ENCODE results near the gene TMEM134.
"Not testable (repeated sequence)": the region's sequence is repeated elsewhere in the genome, so short reads cannot be mapped to it uniquely, and the experiment has no call there.

Gene TMEM134

GRCh38 chr11:67468759-67469507, at the start of gene TMEM134:
TMEM134 (minus strand) TSS chr11:67469251; CDS start chr11:67469192, 59 bp downstream.
- DNase-seq, result peak; percentile 93

- no peak for DNase-seq
These were observed 48.9 kb upstream of the TMEM134 start for GRCh38 chr11:67517784-67518552.

GRCh38 chr11:67516806-67517205, 47.8 kb upstream of the TMEM134 start:
- no peak for DNase-seq

GRCh38 chr11:67514116-67514515, 45.1 kb upstream of the TMEM134 start:
- DNase-seq, result no peak

GRCh38 chr11:67511558-67511957, 42.5 kb upstream of the TMEM134 start:
- not testable (repeated sequence) for DNase-seq

- DNase-seq, result no peak
These were observed 40.9 kb upstream of the TMEM134 start for GRCh38 chr11:67510023-67510345.

- peak; percentile 99 for DNase-seq
These were observed 39.6 kb upstream of the TMEM134 start for GRCh38 chr11:67508486-67509121.

- DNase-seq, result peak; percentile 99
These were observed 38.9 kb upstream of the TMEM134 start, which contains the start of gene CDK2AP2 for GRCh38 chr11:67507864-67508485. CDK2AP2 (minus strand) TSS chr11:67508162; CDS start chr11:67508082, 80 bp downstream.

GRCh38 chr11:67507242-67507863, 38.3 kb upstream of the TMEM134 start:
- DNase-seq, result no peak

GRCh38 chr11:67506426-67507051, 37.5 kb upstream of the TMEM134 start:
- DNase-seq, result no peak

- peak; percentile 93 for DNase-seq
These were observed 36.8 kb upstream of the TMEM134 start for GRCh38 chr11:67505605-67506396.

GRCh38 chr11:67504950-67505581, 36.0 kb upstream of the TMEM134 start, which contains the start of gene PITPNM1:
PITPNM1 (minus strand) TSS chr11:67505363; CDS start chr11:67504180, 1,183 bp downstream.
- peak; percentile 71 for DNase-seq

- DNase-seq, result peak; percentile 31
These were observed 35.2 kb upstream of the TMEM134 start for GRCh38 chr11:67504005-67504949.

GRCh38 chr11:67503119-67504004, 34.3 kb upstream of the TMEM134 start:
- no peak for DNase-seq

- DNase-seq, result no peak
These were observed 33.4 kb upstream of the TMEM134 start for GRCh38 chr11:67502328-67502979.

GRCh38 chr11:67501854-67502253, 32.8 kb upstream of the TMEM134 start:
- DNase-seq, result no peak

GRCh38 chr11:67500831-67501715, 32.0 kb upstream of the TMEM134 start:
- no peak for DNase-seq

All from stimulated activated CD4-positive, alpha-beta T cell treated with anti-CD3 and anti-CD28 coated beads, Interleukin-4, amount 100 ng/mL, for 24 hours (primary cell).